Measurements from ENCODE around the gene GRIN2A. TPM values are rescaled to one million over a fixed set of nuclear protein-coding genes. Genes with fewer than 3 reads are reported as not detected.

Gene GRIN2A
- total RNA-seq, 2 donors from 2014 or later, result not detected

DNA sequence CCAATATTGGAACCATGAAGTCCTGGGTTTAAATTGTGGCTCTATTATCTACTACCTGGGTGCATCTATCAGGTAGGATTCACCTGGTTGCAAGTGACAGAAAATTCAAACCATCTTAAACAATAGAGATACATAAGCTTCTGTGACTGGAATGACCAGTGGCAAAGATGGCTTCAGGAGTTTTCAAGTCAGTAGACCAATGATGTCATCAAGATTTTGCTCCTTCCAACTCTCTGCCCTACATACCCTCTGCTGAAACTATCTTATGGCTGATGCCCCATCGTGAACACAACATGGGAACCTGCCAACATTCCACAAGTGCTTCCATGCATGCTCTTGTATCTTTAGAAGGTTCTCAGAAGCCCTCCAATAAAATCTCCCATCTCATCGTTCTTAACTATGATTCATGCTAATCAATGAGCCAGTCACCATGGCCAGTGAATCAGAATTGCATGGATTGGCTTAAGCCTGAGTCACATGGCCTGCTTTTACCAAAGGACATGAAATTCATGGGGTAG is 180.9 kb downstream of the GRIN2A start:
- Mint-ChIP-seq H3K9me3 (peaks cover 19 to 32% of the 10 kb centered on the region in 2 donors), H3K36me3 (peaks cover 0 to 4% of the 10 kb centered on the region in 2 donors), H3K27ac (no peak overlapping the region)
- no peak for ATAC-seq
- no peak for DNase-seq (ENCODE audit: low spot score in 2 of 2)

DNA sequence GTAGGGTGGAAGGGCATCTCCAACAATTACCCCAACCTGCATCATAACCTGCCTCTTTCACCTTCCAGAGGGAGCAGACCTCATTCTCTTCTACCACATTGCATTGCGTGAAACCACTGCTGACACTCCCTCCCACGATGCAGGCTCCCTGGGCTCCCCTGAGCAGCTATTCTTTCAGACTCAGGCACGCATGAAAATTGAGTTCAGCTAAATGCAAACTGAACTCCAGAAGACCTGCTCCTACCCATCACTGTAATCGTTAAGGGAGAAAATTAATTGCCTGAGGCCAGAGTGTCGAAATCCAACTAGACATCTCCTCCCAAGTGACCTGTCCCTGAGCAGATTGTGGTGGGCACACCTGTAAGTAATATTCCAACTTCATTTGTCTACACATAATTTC is 186.0 kb downstream of the GRIN2A start:
- peaks cover 24 to 29% of the 10 kb centered on the region in 2 donors for H3K9me3 Mint-ChIP-seq
- H3K27ac Mint-ChIP-seq, result no peak overlapping the region
- H3K36me3 Mint-ChIP-seq, result no peaks in the 10 kb centered on the region
- ATAC-seq (no peak), DNase-seq (ENCODE audit: low spot score in 2 of 2) (no peak)

DNA sequence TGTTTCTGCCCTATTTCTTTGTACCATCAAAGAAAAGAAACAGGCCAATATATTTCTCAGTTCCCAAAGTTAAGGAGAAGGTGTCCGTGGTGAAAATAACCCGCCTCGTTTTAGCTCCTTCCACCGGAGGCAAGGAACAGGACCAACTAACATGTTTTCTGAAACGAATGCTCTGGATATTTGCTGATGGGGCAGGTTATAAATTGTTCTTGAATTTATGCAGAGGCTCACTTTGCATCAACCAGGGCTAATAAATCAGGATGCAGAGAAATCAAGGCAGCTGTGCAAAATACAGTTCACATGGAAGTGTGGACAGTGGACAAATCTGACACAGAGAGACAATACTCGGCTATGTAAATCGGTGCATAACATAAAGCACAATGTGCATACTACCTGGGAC is 189.8 kb downstream of the GRIN2A start:
- H3K36me3 Mint-ChIP-seq, result no peaks in the 10 kb centered on the region
- DNase-seq (ENCODE audit: low spot score in 2 of 2) (no peak), ATAC-seq (no peak)
- H3K27ac Mint-ChIP-seq, result no peak overlapping the region
- H3K9me3 Mint-ChIP-seq, result peaks cover 20 to 24% of the 10 kb centered on the region in 2 donors

DNA sequence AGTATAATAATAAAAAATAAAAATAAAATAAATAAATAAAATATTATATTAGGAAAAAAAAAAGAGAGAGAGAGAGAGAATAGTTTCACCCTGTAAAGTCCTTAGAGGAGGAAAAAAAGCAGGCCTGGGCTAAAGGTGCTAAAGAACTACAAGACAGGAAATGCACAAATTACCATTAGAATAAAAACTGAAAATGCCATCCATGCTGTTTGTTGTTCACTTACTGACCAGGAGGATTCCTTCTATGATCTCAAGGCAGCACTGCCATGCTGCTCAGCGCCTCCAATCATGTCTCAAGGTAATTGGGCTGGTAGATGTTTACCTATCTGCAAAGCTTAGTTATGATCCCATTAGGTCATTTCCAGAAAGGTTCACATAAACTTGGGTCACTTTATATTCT is 201.2 kb downstream of the GRIN2A start:
- Mint-ChIP-seq H3K9me3 (peaks cover 7 to 11% of the 10 kb centered on the region in 2 donors), H3K27ac (no peak overlapping the region), H3K36me3 (no peaks in the 10 kb centered on the region)
- ATAC-seq (no peak), DNase-seq (ENCODE audit: low spot score in 2 of 2) (no peak)

DNA sequence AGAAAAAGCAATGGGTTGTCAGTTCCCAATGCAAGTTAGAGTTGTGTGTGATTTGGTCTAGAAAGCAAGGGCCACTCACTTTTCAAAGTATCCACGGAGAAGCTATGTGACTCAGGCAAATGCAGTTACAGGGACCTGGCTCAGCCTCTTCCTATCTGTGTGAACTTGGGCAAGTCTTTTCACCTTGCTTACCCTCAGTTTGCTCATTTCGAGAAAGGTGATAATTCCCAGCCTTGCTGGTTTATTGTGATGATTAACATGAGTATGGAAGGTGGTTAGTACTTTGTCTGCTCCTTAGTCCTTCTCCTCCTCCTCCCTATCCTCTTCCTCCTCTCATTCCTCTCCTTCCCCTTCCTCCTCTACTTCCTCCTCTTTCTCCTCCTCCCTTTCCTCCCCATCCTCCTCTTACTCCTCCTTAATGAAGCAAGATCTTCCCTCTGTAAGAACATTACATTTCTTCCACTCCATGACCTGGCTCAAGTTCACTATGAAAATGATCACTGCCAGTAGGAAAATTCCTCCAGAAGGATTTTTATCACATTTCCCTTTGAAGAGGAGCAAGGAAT is 204.0 kb downstream of the GRIN2A start:
- no peaks in the 10 kb centered on the region for H3K36me3 Mint-ChIP-seq
- H3K9me3 Mint-ChIP-seq, result no peaks in the 10 kb centered on the region
- no peak for ATAC-seq
- no peak for DNase-seq (ENCODE audit: low spot score in 2 of 2)
- no peak overlapping the region for H3K27ac Mint-ChIP-seq

DNA sequence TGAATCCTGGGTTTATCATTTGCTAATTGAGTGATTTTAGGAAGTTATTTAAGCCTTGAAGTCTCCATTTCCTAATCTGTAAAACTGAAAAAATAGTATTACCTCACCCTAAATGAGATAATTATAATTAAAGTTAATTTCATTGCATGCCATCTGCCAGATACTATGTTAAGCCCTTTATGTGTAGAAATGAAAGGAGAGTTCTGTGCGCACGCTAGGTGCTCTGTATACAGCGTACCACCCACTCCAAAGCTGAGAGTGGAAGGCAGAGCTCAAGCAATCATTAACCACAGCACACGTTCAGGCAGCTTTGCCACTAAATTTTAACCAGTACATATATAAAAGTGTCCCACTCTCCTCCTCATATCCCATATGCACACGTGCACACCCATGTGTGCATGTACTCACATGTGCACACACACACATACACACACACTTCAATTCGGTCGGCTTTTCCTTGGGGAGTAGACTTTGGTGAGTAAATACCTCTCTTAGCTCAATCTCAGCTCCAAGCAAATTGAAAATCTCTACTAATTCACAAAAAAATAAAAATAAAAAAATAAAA is 204.8 kb downstream of the GRIN2A start:
- H3K36me3 Mint-ChIP-seq, result no peaks in the 10 kb centered on the region
- no peak for ATAC-seq
- H3K27ac Mint-ChIP-seq, result no peak overlapping the region
- DNase-seq (ENCODE audit: low spot score in 2 of 2), result no peak
- peaks cover 0 to 4% of the 10 kb centered on the region in 2 donors for H3K9me3 Mint-ChIP-seq

DNA sequence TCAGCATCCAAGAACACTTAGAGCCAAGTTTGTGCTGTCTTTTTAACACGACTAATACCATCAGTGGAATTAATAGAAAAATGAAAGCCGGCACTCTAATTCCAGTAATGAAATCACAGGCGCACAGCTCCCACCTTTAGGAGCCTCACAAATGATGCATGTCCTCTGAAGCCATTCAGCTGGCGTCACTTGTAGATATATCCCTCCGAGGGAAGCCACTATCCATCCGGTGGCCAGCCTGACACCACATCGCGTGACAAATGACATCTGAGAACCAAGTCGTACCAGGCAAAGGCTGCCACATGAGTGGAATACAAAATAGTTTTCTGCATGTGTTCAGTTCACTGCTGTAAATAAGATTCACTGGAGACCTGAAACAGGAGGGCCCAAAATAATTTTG is 205.6 kb downstream of the GRIN2A start:
- Mint-ChIP-seq H3K27ac (no peak overlapping the region), H3K9me3 (peaks cover 0 to 5% of the 10 kb centered on the region in 2 donors), H3K36me3 (no peaks in the 10 kb centered on the region)
- ATAC-seq, result no peak
- no peak for DNase-seq (ENCODE audit: low spot score in 2 of 2)

DNA sequence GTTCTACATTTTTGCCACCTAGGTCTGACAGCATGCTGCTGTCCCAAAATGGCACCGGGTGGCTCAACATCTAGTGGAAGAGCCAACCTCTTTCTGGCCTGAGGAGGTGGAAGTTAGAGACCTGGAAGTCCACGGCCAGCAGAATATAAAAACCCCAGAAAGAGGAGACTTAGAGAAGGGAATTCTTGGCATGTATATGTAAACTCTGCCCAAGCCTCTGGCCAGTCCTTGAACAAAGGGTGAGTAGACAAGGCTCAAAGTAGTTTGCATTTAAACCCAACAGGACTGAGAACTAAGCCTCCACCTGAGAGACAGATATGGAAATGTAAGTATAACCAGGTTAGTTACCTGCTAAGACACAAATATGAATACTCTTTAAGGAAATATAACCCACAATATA is 210.3 kb downstream of the GRIN2A start:
- H3K36me3 Mint-ChIP-seq, result no peaks in the 10 kb centered on the region
- DNase-seq (ENCODE audit: low spot score in 2 of 2) (no peak), ATAC-seq (no peak)
- peaks cover 18 to 25% of the 10 kb centered on the region in 2 donors for H3K9me3 Mint-ChIP-seq
- no peak overlapping the region for H3K27ac Mint-ChIP-seq

DNA sequence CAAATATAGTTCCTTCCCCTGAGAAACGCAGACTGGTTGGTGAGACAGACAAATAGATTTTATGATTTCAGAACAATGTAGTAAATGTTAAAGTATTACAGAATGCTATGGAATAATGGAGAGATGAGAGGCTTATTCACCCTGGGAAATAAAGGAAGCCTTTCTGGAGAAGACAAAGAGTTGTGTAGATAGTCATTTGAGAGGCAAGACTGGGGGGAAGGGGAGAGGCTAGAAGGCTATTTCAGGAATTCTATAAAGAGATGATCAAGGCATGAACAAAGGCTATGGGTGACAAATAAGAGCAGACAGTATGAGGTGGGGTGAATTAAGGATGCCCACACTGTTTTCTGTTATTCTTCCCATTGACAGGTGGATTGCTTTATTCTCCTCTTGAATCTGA is 211.4 kb downstream of the GRIN2A start:
- Mint-ChIP-seq H3K9me3 (peaks cover 20 to 28% of the 10 kb centered on the region in 2 donors), H3K27ac (no peak overlapping the region), H3K36me3 (no peaks in the 10 kb centered on the region)
- no peak for ATAC-seq
- DNase-seq (ENCODE audit: low spot score in 2 of 2), result no peak

DNA sequence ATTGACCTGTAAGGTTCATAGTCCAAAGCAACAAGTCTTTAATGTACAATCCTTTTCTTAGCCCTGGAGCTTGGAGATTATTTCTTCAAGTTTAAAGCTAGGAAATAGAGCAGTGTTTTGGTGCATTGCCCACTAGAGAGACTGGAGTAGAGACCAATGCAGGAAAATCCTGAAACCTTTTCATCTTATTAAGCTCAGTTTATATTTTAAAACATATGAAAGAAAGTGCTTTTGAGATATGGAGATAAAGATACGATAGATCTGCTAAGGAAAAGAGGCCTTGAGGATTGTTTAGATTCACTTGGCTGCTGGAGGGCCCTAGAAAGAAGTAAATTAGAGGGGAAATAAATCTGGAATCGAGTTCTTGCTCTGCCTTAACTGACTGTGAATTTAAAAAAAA is 212.0 kb downstream of the GRIN2A start:
- Mint-ChIP-seq H3K9me3 (peaks cover 20 to 28% of the 10 kb centered on the region in 2 donors), H3K27ac (no peak overlapping the region), H3K36me3 (no peaks in the 10 kb centered on the region)
- no peak for ATAC-seq
- DNase-seq (ENCODE audit: low spot score in 2 of 2), result no peak

DNA sequence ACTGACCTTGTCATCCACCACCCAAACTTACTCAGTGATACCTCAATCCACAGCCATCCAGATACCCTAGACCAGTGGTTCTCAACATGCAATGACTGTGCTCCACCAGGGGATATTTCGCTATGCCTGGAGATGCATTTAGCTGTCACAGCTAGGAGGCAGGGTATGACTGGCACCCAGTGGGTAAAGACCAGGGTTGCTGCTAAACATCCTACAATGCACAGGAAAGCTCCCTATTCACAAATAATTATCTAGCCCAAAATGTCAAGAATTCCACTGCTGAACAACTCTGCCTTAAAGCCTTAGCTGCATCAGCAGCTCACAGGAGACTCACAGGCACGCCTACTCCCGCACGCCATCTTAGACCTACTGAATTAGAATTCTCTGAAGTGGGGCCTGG is 212.6 kb downstream of the GRIN2A start:
- Mint-ChIP-seq H3K9me3 (peaks cover 20 to 28% of the 10 kb centered on the region in 2 donors), H3K27ac (no peak overlapping the region), H3K36me3 (no peaks in the 10 kb centered on the region)
- ATAC-seq, result no peak
- no peak for DNase-seq (ENCODE audit: low spot score in 2 of 2)

DNA sequence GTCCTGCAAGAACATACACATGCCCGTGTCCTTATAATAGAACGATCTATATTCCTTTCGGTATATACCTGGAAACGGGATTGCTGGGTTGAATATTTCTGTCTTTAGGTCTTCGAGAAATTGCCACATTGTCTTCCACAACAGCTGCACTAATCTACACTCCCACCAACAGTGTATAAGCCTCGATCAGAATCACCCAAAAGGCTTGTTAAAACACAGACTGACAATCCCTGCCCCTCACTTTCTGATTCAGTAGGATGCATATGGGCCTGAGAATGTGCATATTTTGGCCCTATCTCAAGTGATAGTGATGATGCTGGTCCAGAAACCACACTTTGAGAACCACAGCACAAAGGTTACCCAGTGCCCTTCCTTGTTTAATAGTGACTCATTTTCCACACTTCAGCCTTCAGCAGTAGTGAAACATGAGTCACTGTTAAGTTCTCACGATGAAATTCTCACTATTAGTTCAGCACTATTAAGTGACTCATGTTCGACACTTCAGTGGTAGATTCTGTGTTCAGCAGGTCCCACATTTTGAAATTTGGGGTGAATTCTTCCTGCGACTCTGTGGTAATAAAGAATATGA is 215.6 kb downstream of the GRIN2A start:
- DNase-seq (ENCODE audit: low spot score in 2 of 2), result no peak
- no peak overlapping the region for H3K27ac Mint-ChIP-seq
- H3K9me3 Mint-ChIP-seq, result peaks cover 20 to 30% of the 10 kb centered on the region in 2 donors
- ATAC-seq, result peak; percentile 96 to 98
- no peaks in the 10 kb centered on the region for H3K36me3 Mint-ChIP-seq

DNA sequence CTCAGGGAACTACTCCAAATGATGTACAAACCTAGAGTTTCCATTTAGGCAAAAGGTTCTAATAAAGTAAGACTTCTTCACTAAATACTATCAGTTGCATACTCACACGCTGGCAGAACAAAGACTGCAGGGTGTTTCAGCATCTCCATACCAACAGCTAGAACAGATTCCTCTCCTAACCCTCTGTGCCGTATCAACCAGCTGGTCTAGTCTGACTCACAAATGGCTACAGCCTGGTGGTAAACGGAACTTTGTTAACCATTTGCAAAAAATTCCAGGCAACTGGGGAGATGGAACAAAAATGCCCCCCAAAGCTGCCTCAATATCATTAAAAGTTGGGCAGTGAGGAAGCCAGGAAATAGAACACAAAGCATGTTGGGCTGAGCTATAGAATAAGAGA is 217.1 kb downstream of the GRIN2A start:
- Mint-ChIP-seq H3K36me3 (no peaks in the 10 kb centered on the region), H3K9me3 (peaks cover 15 to 24% of the 10 kb centered on the region in 2 donors)
- ATAC-seq, result no peak

DNA sequence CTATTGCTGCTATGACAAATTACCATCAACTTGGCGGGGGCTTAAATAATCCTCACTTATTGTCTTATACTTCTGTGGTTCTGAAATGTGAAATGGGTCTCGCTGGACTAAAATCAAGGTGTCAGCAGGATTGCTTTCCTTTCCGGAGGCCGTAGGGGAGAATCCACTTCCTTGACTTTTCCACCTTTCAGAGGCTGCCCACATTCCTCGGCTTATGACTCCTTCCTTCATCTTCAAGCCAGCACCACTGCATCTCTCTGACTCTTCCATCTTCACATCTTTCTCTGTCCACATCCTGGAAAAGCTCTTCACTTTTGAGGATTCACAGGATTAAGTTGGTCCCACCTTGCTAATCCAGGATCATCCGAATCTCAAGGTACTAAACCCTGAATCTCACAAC is 217.8 kb downstream of the GRIN2A start:
- Mint-ChIP-seq H3K9me3 (peaks cover 15 to 21% of the 10 kb centered on the region in 2 donors), H3K27ac (no peak overlapping the region), H3K36me3 (no peaks in the 10 kb centered on the region)
- ATAC-seq, result no peak
- DNase-seq (ENCODE audit: low spot score in 2 of 2), result no peak

More for the DNA sequence above, 217.1 kb downstream of the GRIN2A start:
- H3K27ac Mint-ChIP-seq, result no peak overlapping the region
- no peak for DNase-seq (ENCODE audit: low spot score in 2 of 2)

DNA sequence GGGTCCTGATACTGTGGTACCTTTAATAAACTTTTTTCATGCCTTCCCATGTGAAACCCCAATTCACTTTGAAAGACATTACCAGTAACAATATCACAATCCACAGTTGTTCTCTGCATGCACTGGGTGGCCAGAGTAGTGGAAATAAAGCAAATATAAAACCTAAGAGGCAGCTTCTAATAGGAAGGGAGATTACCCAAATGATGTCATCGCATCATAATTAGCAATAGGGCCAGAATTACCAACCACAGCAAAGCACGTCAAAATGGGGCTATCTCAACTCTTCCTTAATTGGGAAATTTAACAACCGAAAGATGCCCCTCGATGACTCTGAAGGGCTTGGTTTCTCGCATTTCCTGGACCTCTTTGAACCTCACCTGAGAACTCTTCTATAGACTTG is 224.8 kb downstream of the GRIN2A start:
- DNase-seq (ENCODE audit: low spot score in 2 of 2) (no peak), ATAC-seq (no peak)
- Mint-ChIP-seq H3K27ac (no peak overlapping the region), H3K36me3 (no peaks in the 10 kb centered on the region), H3K9me3 (no peaks in the 10 kb centered on the region)

DNA sequence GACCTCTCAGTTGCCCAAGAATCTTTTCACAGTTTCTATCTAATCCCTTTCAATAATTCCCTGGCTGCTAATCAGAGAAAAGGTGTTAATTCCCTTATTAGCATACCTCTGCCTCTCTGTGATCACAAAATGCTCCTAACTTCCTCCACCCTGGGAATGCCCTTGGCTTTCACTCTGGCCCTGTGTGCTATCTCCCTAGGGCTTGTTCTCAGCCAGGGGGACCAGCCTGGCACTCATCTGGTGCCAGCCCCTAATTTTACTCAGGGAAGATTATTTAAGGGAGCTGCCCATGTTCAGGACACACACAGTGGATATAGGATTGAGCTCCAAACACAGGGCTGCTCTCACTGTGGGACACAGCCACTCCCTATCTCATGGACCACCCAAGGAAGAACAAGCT is 225.2 kb downstream of the GRIN2A start:
- no peak for DNase-seq (ENCODE audit: low spot score in 2 of 2)
- ATAC-seq, result no peak
- Mint-ChIP-seq H3K9me3 (no peaks in the 10 kb centered on the region), H3K36me3 (no peaks in the 10 kb centered on the region), H3K27ac (no peak overlapping the region)

DNA sequence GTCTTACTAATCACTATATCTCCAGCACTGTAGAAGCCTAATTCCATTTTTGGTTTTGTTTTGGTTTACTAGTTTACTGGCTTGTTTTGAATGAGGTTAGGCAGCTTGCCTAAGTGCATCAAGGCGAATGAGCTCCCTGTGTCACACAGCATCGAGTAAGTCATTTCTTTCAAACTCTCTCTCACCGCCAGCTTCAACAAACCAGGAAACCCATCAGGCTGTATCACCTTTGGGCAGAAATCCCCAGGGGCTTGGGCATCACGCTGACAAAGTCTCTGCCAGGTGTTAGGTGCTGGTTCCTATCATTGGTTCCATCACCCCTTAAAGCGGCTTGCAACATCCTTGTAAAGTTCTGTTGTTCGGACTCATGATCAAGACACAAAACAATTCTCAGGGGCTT is 226.6 kb downstream of the GRIN2A start:
- no peaks in the 10 kb centered on the region for H3K9me3 Mint-ChIP-seq
- no peak for ATAC-seq

More for the DNA sequence above, 226.6 kb downstream of the GRIN2A start:
- Mint-ChIP-seq H3K27ac (no peak overlapping the region), H3K36me3 (no peaks in the 10 kb centered on the region)
- DNase-seq (ENCODE audit: low spot score in 2 of 2), result no peak
